PFSK-1 (cell line): ENCODE data around the gene NDC1.

Source experiments
- FOXP2 ChIP-seq: optimal IDR thresholded peaks from 2 replicates; pipeline ENCODE3; 2011; ENCODE audit warnings: borderline replicate concordance, control low read depth, inconsistent platforms; ENCODE audit not compliant: insufficient read depth; ENCODE audit errors: extremely low read length, extremely low read depth
- POLR2AphosphoS5 ChIP-seq: IDR thresholded peaks from 2 replicates; pipeline ENCODE4 v1.6.1; 2012; ENCODE audit warnings: low read depth, mild to moderate bottlenecking, control low read depth, low read length, moderate library complexity
- SIN3A ChIP-seq: IDR thresholded peaks from 2 replicates; pipeline ENCODE4 v1.6.1; 2012; ENCODE audit warnings: mild to moderate bottlenecking, low read length, moderate library complexity, borderline replicate concordance; ENCODE audit not compliant: insufficient read depth
- TAF1 ChIP-seq: IDR thresholded peaks from 2 replicates; pipeline ENCODE4 v1.6.1; 2012; ENCODE audit warnings: low read length, control low read depth, borderline replicate concordance; ENCODE audit not compliant: insufficient read depth
- TF ChIP-seq, protein P1 (sequence below), 2 experiments: IDR thresholded peaks; 2 replicates each; pipeline versions ENCODE4 v1.6.1 to v1.8.0; 2011 to 2012; ENCODE audit warnings: low read depth in 2 of 2, low read length in 2 of 2, control low read depth in 1 of 2, inconsistent platforms in 1 of 2, mild to moderate bottlenecking in 1 of 2, moderate library complexity in 1 of 2; ENCODE audit not compliant: insufficient read depth in 1 of 2

The NDC1 gene

DNA sequence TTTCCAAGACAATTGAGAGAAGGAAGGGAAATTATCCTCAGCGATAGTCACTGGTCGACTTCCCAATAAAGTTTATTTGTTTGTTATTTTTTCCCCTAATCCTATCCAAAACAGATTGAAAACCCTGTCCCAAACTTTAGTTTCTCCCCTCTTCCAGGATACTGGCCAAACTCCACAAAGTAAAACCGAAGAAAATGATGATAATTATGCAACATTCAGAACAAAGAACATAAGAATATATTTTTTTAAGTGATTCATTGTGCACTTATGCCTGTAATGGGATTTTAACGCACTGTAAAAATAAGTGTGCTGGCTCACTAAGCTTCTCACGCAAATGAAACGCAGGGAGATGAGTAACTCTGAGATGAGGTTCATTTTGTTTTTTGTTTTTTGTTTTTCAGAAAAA is 105.2 kb downstream of the NDC1 start:
- no peak for TF ChIP-seq SIN3A
- no peak for TF ChIP-seq TAF1
- no peak for TF ChIP-seq POLR2AphosphoS5
- TF ChIP-seq FOXP2 = no peak
- TF ChIP-seq, protein P1, sequence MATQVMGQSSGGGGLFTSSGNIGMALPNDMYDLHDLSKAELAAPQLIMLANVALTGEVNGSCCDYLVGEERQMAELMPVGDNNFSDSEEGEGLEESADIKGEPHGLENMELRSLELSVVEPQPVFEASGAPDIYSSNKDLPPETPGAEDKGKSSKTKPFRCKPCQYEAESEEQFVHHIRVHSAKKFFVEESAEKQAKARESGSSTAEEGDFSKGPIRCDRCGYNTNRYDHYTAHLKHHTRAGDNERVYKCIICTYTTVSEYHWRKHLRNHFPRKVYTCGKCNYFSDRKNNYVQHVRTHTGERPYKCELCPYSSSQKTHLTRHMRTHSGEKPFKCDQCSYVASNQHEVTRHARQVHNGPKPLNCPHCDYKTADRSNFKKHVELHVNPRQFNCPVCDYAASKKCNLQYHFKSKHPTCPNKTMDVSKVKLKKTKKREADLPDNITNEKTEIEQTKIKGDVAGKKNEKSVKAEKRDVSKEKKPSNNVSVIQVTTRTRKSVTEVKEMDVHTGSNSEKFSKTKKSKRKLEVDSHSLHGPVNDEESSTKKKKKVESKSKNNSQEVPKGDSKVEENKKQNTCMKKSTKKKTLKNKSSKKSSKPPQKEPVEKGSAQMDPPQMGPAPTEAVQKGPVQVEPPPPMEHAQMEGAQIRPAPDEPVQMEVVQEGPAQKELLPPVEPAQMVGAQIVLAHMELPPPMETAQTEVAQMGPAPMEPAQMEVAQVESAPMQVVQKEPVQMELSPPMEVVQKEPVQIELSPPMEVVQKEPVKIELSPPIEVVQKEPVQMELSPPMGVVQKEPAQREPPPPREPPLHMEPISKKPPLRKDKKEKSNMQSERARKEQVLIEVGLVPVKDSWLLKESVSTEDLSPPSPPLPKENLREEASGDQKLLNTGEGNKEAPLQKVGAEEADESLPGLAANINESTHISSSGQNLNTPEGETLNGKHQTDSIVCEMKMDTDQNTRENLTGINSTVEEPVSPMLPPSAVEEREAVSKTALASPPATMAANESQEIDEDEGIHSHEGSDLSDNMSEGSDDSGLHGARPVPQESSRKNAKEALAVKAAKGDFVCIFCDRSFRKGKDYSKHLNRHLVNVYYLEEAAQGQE (IDR thresholded peaks at IDR 0.05; ENCODE audit: insufficient read depth in 1 of 2, low read depth in 2 of 2, low read length in 2 of 2) = no peak

DNA sequence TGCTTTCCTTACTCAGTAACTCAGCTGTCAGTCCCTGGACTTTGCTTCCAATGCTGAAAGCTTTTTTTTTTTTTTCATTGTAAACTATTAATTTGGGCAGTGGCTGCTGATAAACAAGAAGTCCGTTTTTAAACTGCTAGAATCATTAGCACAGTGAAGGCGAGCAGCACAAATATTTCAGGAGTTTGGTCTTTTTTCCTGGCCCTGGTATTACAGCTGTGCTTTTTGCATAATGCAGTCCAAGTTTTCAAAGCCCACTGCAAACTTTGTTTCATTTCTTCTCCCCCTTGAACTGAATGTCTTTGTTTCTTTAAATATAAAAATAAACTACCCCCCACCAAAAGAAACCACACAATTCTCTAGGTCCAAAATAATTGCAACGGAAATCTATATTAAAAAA is 105.7 kb downstream of the NDC1 start:
- no peak for TF ChIP-seq TAF1
- TF ChIP-seq, protein P1 (IDR thresholded peaks at IDR 0.05; ENCODE audit: insufficient read depth in 1 of 2, low read depth in 2 of 2, low read length in 2 of 2) = no peak
- TF ChIP-seq SIN3A = no peak
- no peak for TF ChIP-seq POLR2AphosphoS5
- TF ChIP-seq FOXP2 = no peak

DNA sequence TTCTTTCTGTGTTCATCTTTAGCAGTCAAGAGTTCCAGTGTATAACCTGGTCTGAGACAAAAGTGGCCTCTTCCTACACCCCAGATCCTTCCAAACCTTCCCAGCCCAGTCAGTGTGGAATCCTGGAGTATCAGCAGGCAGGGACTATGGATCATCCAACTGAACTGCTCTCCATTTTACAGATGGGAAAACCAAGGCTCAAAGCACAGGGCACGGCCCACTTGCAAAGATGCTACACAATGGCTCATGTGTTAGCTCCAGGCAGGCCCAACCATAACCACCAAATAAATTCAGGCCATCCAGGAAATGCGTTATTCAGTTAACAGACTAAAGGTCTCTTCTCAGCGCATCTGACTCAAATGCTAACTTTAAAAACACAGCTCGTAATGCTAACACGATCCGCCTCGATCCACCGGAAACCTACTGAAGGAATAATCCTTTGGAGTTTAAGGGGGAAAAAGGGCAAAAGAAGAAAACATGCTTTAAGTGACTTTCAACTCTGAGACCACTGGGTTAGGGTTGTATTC is 106.3 kb downstream of the NDC1 start:
- TF ChIP-seq, protein P1 (IDR thresholded peaks at IDR 0.05; ENCODE audit: insufficient read depth in 1 of 2, low read depth in 2 of 2, low read length in 2 of 2) = no peak
- no peak for TF ChIP-seq FOXP2

DNA sequence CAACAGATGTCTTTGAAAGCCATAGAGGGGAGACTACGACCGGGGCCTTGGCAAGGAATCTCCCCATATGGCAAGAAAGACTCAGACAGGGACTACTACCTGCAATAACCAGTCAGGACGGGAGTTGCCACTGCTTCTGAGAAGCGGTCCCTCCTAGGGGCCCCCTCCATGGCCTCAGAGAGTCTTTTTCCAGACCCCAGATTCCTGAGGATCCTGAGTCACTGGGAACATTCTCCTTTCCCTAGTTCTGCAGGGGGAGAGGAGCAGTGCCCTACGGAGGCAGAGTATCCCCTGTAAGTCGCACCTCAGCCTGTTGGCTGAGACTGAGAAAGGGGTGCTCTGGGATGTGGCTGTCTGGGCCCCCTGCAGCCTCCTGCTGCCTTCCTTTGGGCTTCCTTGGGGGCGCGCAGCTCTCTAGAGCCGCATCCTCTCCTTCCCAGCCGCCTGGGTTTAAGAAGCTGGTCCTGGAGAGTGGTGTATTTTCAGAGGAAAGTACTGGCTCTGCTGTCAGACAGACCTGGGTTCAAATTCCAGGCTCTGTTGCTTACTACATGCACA is 107.0 kb downstream of the NDC1 start:
- TF ChIP-seq FOXP2 (no peak), TAF1 (no peak), POLR2AphosphoS5 (no peak), SIN3A (no peak)
- TF ChIP-seq, protein P1 (IDR thresholded peaks at IDR 0.05; ENCODE audit: insufficient read depth in 1 of 2, low read depth in 2 of 2, low read length in 2 of 2) = no peak
